Uterus (tissue), 4 donors: ENCODE results near the gene PAM. TPM values are rescaled to one million over a fixed set of nuclear protein-coding genes. Genes with fewer than 3 reads are reported as not detected.
A peak's percentile ranks its signal among the peaks of the same experiment; 100 is the strongest.
"Not testable (repeated sequence)": the region's sequence is repeated elsewhere in the genome, so short reads cannot be mapped to it uniquely, and the experiment has no call there.

Experiments
- DNase-seq, 2 donors: peaks; one replicate each; pipeline ENCODE4 v3.0.0-alpha.2; 2019 to 2020
- H3K27ac ChIP-seq, 2 donors: fragments of 200-600 bp; sonication (generic); 1 replicate in 1 of 2; 2 replicates in 1 of 2; pipeline ENCODE4 v1.5.1; 2016 to 2018
- H3K27me3 ChIP-seq, 2 donors: fragments of 200-600 bp; sonication (generic); one replicate each; pipeline ENCODE4 v1.5.1; 2018 to 2019; ENCODE audit warnings: control low read depth in 1 of 2
- H3K36me3 ChIP-seq, 2 donors: fragments of 200-600 bp; sonication (generic); one replicate each; pipeline ENCODE4 v1.5.1; 2019; ENCODE audit warnings: control low read depth in 1 of 2
- H3K4me1 ChIP-seq, 2 donors: fragments of 200-600 bp; sonication (generic); one replicate each; pipeline ENCODE4 v1.5.1; 2018 to 2019; ENCODE audit warnings: control low read depth in 1 of 2
- H3K4me3 ChIP-seq, 2 donors: fragments of 200-600 bp; sonication (generic); 1 replicate in 1 of 2; 2 replicates in 1 of 2; pipeline ENCODE4 v1.5.1; 2018 to 2019; ENCODE audit warnings: mild to moderate bottlenecking in 1 of 2
- H3K9me3 ChIP-seq, 2 donors: fragments of 200-600 bp; sonication (generic); one replicate each; pipeline ENCODE4 v1.5.1; 2019; ENCODE audit warnings: control low read depth in 1 of 2
- POLR2A ChIP-seq, 2 donors: fragments of 450-650 bp; IDR thresholded peaks; one replicate each; pipeline ENCODE4 v1.6.1; 2016; ENCODE audit warnings: antibody characterized with exemption in 2 of 2, mild to moderate bottlenecking in 1 of 2, moderate library complexity in 1 of 2
- intact Hi-C: fragments of 100-400 bp; cut with DNase I; formaldehyde crosslinking; loops from one replicate; pipeline ENCODE4 v1.15.1; 2023; ENCODE audit warnings: low total_unique reads
- total RNA-seq, 4 donors: library from RNA; depleted of rRNA in 3 of 4; stranded (reverse); fragments of >200 nt in 3 of 4; gene quantifications; one replicate each; pipeline versions ENCODE4 v1.1.0 to v1.2.4, GENCODE V29; 2014 to 2023
- TF ChIP-seq, protein P1 (sequence below), 4 experiments: fragments of 200-600 bp in 2 of 4; fragments of 450-650 bp in 2 of 4; sonication (generic) in 2 of 4; IDR thresholded peaks; one replicate each; pipeline ENCODE4 v1.5.1; 2016 to 2019; ENCODE audit warnings: antibody characterized with exemption in 4 of 4, mild to moderate bottlenecking in 2 of 4, moderate library complexity in 1 of 4
- donor health status: DM: yes; HTN: yes; CAD: no.

Gene PAM
- total RNA-seq, 4 donors from 2014 or later = 101 to 502 (median 168) TPM

DNA sequence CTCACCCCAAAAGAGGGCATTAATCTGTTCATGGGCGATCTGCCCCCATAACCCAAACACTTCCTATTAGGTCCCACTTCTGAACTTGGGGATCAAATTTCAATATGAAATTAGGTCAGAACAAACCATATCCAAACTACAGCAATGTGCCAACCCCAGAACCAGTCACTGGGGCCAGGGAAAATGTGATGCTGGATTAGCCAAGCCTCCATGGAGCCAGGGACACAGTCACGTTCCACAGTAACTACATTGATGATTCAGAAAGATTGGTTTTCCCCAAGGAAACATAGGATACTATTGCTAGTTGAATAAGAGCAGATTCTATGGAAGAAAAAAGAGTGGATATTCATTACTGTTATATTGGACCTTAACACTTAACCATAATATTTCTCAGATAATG lies 280.6 kb downstream of the PAM start:
- TF ChIP-seq POLR2A (IDR thresholded peaks at IDR 0.05) = no peak
- TF ChIP-seq, protein P1, sequence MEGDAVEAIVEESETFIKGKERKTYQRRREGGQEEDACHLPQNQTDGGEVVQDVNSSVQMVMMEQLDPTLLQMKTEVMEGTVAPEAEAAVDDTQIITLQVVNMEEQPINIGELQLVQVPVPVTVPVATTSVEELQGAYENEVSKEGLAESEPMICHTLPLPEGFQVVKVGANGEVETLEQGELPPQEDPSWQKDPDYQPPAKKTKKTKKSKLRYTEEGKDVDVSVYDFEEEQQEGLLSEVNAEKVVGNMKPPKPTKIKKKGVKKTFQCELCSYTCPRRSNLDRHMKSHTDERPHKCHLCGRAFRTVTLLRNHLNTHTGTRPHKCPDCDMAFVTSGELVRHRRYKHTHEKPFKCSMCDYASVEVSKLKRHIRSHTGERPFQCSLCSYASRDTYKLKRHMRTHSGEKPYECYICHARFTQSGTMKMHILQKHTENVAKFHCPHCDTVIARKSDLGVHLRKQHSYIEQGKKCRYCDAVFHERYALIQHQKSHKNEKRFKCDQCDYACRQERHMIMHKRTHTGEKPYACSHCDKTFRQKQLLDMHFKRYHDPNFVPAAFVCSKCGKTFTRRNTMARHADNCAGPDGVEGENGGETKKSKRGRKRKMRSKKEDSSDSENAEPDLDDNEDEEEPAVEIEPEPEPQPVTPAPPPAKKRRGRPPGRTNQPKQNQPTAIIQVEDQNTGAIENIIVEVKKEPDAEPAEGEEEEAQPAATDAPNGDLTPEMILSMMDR (IDR thresholded peaks at IDR 0.05) = no peak

DNA sequence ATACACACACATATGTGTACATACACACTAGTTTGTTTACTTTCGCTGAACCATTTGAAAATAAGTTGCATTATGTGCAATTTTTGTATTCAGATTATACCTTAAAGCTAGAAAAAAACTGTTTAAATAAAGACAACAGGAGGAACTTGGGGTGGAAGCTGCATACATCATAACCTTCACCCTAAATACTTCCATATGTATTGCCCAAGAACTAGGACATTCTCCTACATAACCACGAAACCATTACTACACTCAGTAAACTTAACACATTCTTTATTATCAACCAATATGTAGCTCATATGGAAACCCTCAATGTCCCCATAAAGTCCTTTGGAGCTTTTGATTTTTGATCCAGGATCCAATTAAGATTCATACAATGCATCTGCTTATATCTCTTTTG lies 281.5 kb downstream of the PAM start:
- intact Hi-C loops = no loop called here
- no peaks in the 10 kb centered on the region for H3K9me3 ChIP-seq
- H3K27me3 ChIP-seq = no peaks in the 10 kb centered on the region
- no peak for DNase-seq
- no peak overlapping the region for H3K4me3 ChIP-seq
- H3K27ac ChIP-seq = no peak overlapping the region
- TF ChIP-seq POLR2A (IDR thresholded peaks at IDR 0.05) = no peak
- no peaks in the 10 kb centered on the region for H3K4me1 ChIP-seq
- H3K36me3 ChIP-seq = no peaks in the 10 kb centered on the region

More for the DNA sequence above, 280.6 kb downstream of the PAM start:
- Histone ChIP-seq H3K36me3 (no peaks in the 10 kb centered on the region), H3K4me3 (no peak overlapping the region), H3K4me1 (no peaks in the 10 kb centered on the region), H3K9me3 (no peaks in the 10 kb centered on the region), H3K27ac (no peak overlapping the region), H3K27me3 (no peaks in the 10 kb centered on the region)
- DNase-seq = no peak
- intact Hi-C loops = no loop called here

DNA sequence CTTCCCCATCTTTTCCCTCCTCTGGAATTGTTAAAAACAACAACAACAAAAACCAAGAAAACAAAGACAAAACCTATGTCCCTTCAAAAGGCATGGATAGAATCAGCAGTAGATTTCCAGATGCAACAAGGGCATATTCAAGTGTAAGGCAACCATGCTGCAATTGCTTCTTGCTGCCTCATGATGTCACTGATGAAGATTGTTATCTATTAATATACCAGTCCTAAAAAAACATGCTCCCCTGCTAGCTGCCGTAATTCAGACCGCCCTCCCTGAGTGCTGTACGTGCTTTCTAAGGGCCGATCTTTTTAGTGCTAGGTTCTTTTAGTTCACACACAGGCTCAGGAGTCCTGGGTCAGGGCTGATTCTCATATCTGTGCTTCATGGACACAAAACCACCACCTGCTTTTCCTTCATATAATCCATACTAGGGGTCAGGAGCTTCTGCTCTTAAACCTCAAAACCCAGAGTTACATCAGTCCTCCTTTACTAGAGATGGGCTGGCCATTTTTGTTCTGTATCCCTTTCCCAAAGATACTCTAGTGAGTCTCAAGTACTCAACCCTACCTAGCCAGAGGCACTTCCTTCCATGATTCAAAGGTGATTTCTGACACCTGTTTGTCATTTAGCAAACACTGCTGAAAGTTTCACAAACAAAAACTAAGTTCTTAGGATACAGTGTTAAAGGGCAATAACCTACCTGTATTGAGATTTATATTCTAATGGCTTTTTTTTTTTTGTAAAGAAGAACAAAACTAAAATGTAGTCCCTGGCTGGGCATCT lies 282.8 kb downstream of the PAM start:
- Histone ChIP-seq H3K9me3 (no peaks in the 10 kb centered on the region), H3K27ac (no peak overlapping the region), H3K4me1 (no peaks in the 10 kb centered on the region), H3K4me3 (no peak overlapping the region), H3K27me3 (no peaks in the 10 kb centered on the region), H3K36me3 (no peaks in the 10 kb centered on the region)
- no peak for TF ChIP-seq POLR2A (IDR thresholded peaks at IDR 0.05)
- intact Hi-C loops = no loop called here
- DNase-seq = no peak

DNA sequence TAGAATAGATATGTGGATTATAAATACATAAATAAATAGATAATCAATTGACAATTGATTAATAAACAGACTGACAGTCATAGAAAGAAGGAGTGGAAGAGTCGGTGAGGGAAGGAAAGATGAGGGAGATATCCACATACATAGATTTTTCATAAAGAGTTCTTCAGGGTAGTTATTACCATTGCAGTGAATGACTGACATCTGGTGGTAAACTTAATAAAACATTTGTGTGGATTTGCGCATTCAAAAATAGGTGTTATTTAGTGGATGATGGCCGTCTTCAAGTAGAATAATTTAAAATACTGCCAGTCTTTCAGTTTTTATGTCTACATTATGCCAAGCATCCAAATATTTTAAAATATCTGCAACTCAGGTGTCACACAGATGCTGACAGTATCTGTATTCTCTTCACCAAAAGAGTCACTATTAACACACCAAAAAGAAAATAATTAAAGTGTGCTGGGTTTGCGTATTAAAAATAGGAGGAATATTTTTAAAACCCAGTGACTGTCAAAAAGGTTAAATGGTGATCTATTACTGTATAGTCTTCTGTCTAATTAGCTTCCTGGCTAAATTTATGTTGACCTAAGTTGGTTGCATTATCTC lies 286.1 kb downstream of the PAM start:
- H3K27me3 ChIP-seq = no peaks in the 10 kb centered on the region
- H3K27ac ChIP-seq = no peak overlapping the region
- intact Hi-C loops = loop anchor here (10.0 kb wide), 1 partner anchor 456 kb away; no protein-coding TSS in a partner anchor
- H3K9me3 ChIP-seq = no peaks in the 10 kb centered on the region
- DNase-seq = no peak
- TF ChIP-seq POLR2A (IDR thresholded peaks at IDR 0.05) = no peak
- TF ChIP-seq, protein P1 (IDR thresholded peaks at IDR 0.05) = peak; percentile 52 to 58 (median 56)
- H3K36me3 ChIP-seq = no peaks in the 10 kb centered on the region
- H3K4me3 ChIP-seq = no peak overlapping the region
- no peaks in the 10 kb centered on the region for H3K4me1 ChIP-seq

DNA sequence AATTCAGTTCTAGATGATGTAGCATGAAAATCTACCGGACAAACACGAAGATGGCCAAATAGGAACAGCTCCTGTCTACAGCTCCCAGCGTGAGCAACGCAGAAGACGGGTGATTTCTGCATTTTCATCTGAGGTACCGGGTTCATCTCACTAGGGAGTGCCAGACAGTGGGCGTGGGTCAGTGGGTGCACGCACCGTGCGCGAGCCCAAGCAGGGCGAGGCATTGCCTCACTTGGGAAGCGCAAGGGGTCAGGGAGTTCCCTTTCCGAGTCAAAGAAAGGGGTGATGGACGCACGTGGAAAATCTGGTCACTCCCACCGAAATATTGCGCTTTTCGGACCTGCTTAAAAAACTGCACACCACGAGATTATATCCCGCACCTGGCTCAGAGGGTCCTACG lies 291.6 kb downstream of the PAM start:
- DNase-seq, H3K36me3 ChIP-seq, H3K9me3 ChIP-seq, H3K27me3 ChIP-seq, H3K4me3 ChIP-seq, H3K27ac ChIP-seq, H3K4me1 ChIP-seq: not testable (repeated sequence)
- intact Hi-C loops = loop anchor here (10.0 kb wide), 1 partner anchor 462 kb away; no protein-coding TSS in a partner anchor

DNA sequence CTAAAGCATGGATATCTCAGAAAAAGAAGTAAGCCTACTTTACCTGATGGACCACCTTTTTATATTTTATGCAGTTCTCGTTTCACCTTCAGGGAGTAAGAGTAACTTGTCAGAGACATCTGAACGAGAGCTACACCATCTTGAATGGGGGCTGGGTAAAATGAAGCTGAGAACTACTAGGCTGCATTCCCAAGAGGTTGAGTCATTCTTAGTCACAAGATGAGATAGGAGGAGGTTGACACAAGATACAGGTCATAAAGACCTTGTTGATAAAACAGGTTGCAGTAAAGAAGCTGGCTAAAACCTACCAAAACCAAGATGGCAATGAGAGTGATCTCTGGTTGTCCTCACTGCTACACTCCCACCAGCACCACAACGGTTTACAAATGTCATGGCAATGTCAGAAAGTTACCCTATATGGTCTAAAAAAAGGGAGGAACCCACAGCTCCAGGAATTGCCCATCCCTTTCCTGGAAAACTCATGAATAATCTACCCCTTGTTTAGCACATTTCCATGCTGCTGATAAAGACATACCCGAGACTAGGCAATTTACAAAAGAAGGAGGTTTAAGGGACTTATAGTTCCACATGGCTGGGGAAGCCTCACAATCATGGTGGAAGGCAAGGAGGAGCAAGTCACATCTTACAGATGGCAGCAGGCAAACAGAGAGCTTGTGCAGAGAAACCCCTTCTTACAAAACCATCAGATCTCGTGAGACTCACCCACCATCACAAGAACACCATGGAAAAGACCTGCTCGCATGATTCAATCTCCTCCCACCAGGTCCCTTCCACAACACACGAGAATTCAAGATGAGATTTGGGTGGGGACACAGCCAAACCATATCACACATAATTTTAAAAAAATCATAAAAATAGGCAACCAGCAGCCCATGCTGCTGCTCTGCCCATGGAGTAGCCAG lies 302.4 kb downstream of the PAM start:
- no peak for DNase-seq
- no peak overlapping the region for H3K27ac ChIP-seq
- H3K36me3 ChIP-seq = no peaks in the 10 kb centered on the region
- intact Hi-C loops = no loop called here
- no peaks in the 10 kb centered on the region for H3K27me3 ChIP-seq
- H3K4me1 ChIP-seq = no peaks in the 10 kb centered on the region
- TF ChIP-seq, protein P1 (IDR thresholded peaks at IDR 0.05) = no peak
- no peak for TF ChIP-seq POLR2A (IDR thresholded peaks at IDR 0.05)
- H3K4me3 ChIP-seq = no peak overlapping the region
- H3K9me3 ChIP-seq = no peaks in the 10 kb centered on the region
